Panc1 (cell line): Measurements from ENCODE around the gene APOBEC3B.
"Not testable (repeated sequence)": the region's sequence is repeated elsewhere in the genome, so short reads cannot be mapped to it uniquely, and the experiment has no call there.

Experiments used
- CTCF ChIP-seq: fragments of 450-650 bp; IDR thresholded peaks from 2 replicates; pipeline ENCODE4 v1.5.1; 2017; ENCODE audit warnings: mild to moderate bottlenecking
- POLR2AphosphoS5 ChIP-seq: IDR thresholded peaks from 2 replicates; pipeline ENCODE4 v1.6.1; 2012; ENCODE audit warnings: mild to moderate bottlenecking, low read depth, low read length, moderate library complexity
- REST ChIP-seq, 2 experiments: IDR thresholded peaks; 2 replicates each; pipeline ENCODE4 v1.6.1; 2011 to 2012; ENCODE audit warnings: low read depth in 2 of 2, control low read depth in 1 of 2, low read length in 1 of 2, mild to moderate bottlenecking in 1 of 2, moderate library complexity in 1 of 2; ENCODE audit not compliant: insufficient read depth in 1 of 2
- SIN3A ChIP-seq: IDR thresholded peaks from 2 replicates; pipeline ENCODE4 v1.6.1; 2012; ENCODE audit warnings: low read depth, mild to moderate bottlenecking, low read length, moderate library complexity, borderline replicate concordance; ENCODE audit not compliant: insufficient read depth
- TCF7L2 ChIP-seq: IDR thresholded peaks from 2 replicates; pipeline ENCODE4 v1.6.1; 2011; ENCODE audit warnings: mild to moderate bottlenecking, low read depth, low read length, inconsistent platforms

- TF ChIP-seq TCF7L2; CTCF; SIN3A; POLR2AphosphoS5; REST (IDR thresholded peaks at IDR 0.05; ENCODE audit: insufficient read depth in 1 of 2, low read depth in 2 of 2, low read length in 1 of 2): not testable (repeated sequence)
These were observed 32.6 kb downstream of the APOBEC3B start for GRCh38 chr22:39014723-39015121.
